ENCODE data around the gene NRTN.

The NRTN gene

GRCh38 chr19:5838353-5839064, 33.6 kb downstream of the NRTN start:
- TF ChIP-seq CREB1 (IDR thresholded peaks at IDR 0.05; ENCODE audit: low read depth) (no peak), ZBTB7A (IDR thresholded peaks at IDR 0.05; ENCODE audit: low read depth) (no peak), EP300 (IDR thresholded peaks at IDR 0.05; ENCODE audit: borderline replicate concordance) (no peak), RAD21 (IDR thresholded peaks at IDR 0.05; ENCODE audit: low read depth) (no peak), TEAD4 (IDR thresholded peaks at IDR 0.05) (no peak), TCF12 (IDR thresholded peaks at IDR 0.05; ENCODE audit: low read depth) (no peak), EGR1 (IDR thresholded peaks at IDR 0.05) (no peak), FOXM1 (IDR thresholded peaks at IDR 0.05; ENCODE audit: borderline replicate concordance, low read depth) (no peak), CEBPB (IDR thresholded peaks at IDR 0.05) (no peak), NFIC (IDR thresholded peaks at IDR 0.05) (no peak), TAF1 (IDR thresholded peaks at IDR 0.05; ENCODE audit: low read depth) (no peak), YY1 (IDR thresholded peaks at IDR 0.05; ENCODE audit: low read depth) (no peak), REST (IDR thresholded peaks at IDR 0.05; ENCODE audit: low read depth) (no peak), MAX (IDR thresholded peaks at IDR 0.05) (no peak)
- TF ChIP-seq, protein P1, sequence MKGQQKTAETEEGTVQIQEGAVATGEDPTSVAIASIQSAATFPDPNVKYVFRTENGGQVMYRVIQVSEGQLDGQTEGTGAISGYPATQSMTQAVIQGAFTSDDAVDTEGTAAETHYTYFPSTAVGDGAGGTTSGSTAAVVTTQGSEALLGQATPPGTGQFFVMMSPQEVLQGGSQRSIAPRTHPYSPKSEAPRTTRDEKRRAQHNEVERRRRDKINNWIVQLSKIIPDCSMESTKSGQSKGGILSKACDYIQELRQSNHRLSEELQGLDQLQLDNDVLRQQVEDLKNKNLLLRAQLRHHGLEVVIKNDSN (IDR thresholded peaks at IDR 0.05), result no peak

DNA sequence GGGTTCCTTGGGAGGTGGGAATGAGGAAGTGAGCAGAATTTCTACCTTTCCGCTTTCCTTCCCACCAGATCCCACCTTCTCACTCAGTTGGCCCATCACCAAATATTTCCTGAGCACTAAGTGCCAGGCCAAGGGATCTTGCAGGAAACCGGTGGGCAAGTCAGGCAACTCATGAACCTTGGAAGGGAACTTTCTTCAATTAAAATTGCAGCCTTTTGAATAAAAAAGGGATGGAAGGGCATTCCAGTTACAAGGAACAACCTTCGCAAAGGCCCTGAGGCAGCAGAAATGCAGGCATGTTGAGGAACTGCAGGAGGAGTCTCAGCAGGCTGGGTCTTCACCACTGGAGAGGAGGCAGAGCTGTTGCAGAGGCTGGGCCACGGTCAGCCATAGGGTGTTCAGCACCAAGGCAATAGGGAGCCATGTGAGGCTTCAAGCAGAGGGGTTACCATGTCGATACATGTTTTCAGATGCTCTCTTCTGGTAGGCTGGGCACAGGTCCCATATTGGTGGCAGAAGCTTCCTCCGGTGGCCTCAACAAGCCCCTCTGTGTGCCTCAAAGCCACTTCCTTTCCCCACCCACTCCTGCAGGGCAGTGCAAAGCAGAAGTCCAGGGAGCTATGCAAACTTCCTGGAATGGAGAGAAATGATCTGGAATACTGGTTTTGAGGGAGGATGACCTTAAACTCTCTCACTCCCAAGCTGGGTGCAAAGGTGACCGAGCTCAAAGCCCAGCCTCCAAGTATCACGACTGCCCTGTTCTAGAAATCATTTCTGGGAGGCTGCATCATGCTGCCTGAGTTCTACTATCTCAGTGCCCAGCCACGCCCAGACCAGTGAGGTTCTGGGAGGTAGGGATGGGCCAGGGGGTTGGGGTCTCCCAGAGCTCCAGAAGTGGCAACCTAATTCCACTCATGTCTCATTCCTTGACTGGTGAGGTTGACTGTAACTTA, 34.5 kb downstream of the NRTN start, which contains the start of gene FUT6:
Gene FUT6 (minus strand): TSS at position 638 of the 953 bp plus-strand sequence. CDS start 7,135 bp downstream, outside the sequence.
- TF ChIP-seq EGR1 (IDR thresholded peaks at IDR 0.05) (no peak), YY1 (IDR thresholded peaks at IDR 0.05; ENCODE audit: low read depth) (no peak), TCF12 (IDR thresholded peaks at IDR 0.05; ENCODE audit: low read depth) (no peak), CREB1 (IDR thresholded peaks at IDR 0.05; ENCODE audit: low read depth) (no peak), TEAD4 (IDR thresholded peaks at IDR 0.05) (no peak), MAX (IDR thresholded peaks at IDR 0.05) (no peak), CEBPB (IDR thresholded peaks at IDR 0.05) (no peak), ZBTB7A (IDR thresholded peaks at IDR 0.05; ENCODE audit: low read depth) (no peak), NFIC (IDR thresholded peaks at IDR 0.05) (no peak), FOXM1 (IDR thresholded peaks at IDR 0.05; ENCODE audit: borderline replicate concordance, low read depth) (no peak), EP300 (IDR thresholded peaks at IDR 0.05; ENCODE audit: borderline replicate concordance) (no peak), REST (IDR thresholded peaks at IDR 0.05; ENCODE audit: low read depth) (no peak), TAF1 (IDR thresholded peaks at IDR 0.05; ENCODE audit: low read depth) (no peak), RAD21 (IDR thresholded peaks at IDR 0.05; ENCODE audit: low read depth) (no peak)
- TF ChIP-seq, protein P1 (IDR thresholded peaks at IDR 0.05), result no peak

DNA sequence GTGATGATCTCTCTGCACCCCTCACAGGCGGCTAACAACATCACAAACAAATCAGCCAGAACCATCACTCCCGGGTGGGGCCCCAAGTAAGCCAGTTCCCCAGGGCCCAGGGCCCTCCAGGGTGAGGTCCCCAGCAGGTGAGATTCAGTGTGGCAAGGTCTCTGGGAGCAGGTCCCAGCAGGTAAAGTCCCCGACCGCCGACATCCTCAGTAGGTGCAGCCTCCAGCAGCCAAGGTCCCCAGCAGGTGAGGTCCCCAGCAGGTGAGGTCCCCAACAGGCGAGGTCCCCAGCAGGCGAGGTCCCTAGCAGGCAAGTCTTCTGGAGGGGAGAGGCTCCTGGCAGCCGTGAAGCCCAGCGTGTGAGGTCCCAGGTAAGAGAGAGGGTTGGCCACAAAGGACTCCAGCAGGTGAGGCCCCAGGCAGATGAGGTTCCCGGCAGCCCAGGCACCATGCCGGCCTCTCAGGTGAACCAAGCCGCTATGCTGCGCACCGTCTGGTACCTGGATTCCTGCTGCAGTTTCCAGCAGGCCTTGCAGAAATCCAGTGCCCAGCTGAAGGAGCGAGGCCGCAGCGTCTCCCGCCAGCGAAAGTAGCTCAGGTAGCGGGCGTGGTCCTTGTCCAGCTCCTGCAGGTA, 38.5 kb downstream of the NRTN start:
- TF ChIP-seq ZBTB7A (IDR thresholded peaks at IDR 0.05; ENCODE audit: low read depth) (no peak), FOXM1 (IDR thresholded peaks at IDR 0.05; ENCODE audit: borderline replicate concordance, low read depth) (no peak), MAX (IDR thresholded peaks at IDR 0.05) (no peak), YY1 (IDR thresholded peaks at IDR 0.05; ENCODE audit: low read depth) (no peak), TCF12 (IDR thresholded peaks at IDR 0.05; ENCODE audit: low read depth) (no peak), REST (IDR thresholded peaks at IDR 0.05; ENCODE audit: low read depth) (no peak), NFIC (IDR thresholded peaks at IDR 0.05) (no peak), CREB1 (IDR thresholded peaks at IDR 0.05; ENCODE audit: low read depth) (no peak), TEAD4 (IDR thresholded peaks at IDR 0.05) (no peak), TAF1 (IDR thresholded peaks at IDR 0.05; ENCODE audit: low read depth) (no peak), CEBPB (IDR thresholded peaks at IDR 0.05) (no peak), EGR1 (IDR thresholded peaks at IDR 0.05) (no peak), RAD21 (IDR thresholded peaks at IDR 0.05; ENCODE audit: low read depth) (no peak), EP300 (IDR thresholded peaks at IDR 0.05; ENCODE audit: borderline replicate concordance) (no peak)
- TF ChIP-seq, protein P1 (IDR thresholded peaks at IDR 0.05), result no peak

Data from Ishikawa (cell line).